Motor neuron (in vitro differentiated cells): ENCODE measurements around the gene SLC16A4. TPM values are rescaled to one million over a fixed set of nuclear protein-coding genes. Genes with fewer than 3 reads are reported as not detected.

Source experiments
- ATAC-seq, 8 experiments: fragments of 200-7000 bp; cut with Tn5 transposase; replicated peaks in 6 of 8; 2 replicates each; pipeline ENCODE4 v1.8.0; 2021; ENCODE audit warnings: mild to moderate bottlenecking in 8 of 8, moderate library complexity in 8 of 8
- H3K27ac ChIP-seq, 2 donors: fragments of 250-450 bp; sonication (Bioruptor Pico); 2 replicates each; pipeline ENCODE4 v1.9.0; 2021; ENCODE audit warnings: antibody characterized with exemption in 2 of 2, mild to moderate bottlenecking in 2 of 2, moderate library complexity in 1 of 2
- H3K4me1 ChIP-seq, 2 donors: fragments of 250-450 bp; sonication (Bioruptor Pico); replicated peaks in 1 of 2; 2 replicates each; pipeline ENCODE4 v1.6.1; 2021; ENCODE audit warnings: antibody characterized with exemption in 2 of 2, mild to moderate bottlenecking in 2 of 2, moderate library complexity in 1 of 2
- H3K4me3 ChIP-seq, 5 donors: fragments of 250-450 bp; sonication (Bioruptor Pico); 2 replicates each; pipeline ENCODE4 v1.9.0; 2021; ENCODE audit warnings: antibody characterized with exemption in 5 of 5, mild to moderate bottlenecking in 5 of 5, moderate library complexity in 4 of 5
- WGBS, 10 experiments: fragments of 450-650 bp; shearing (Covaris generic); methylation state at CpG; one replicate each; pipeline ENCODE4 v1.0.0; 2022; 5-methylcytosine and 5-hydroxymethylcytosine counted together
- in situ Hi-C, 9 experiments: fragments of 400-800 bp; cut with MboI; loops; one replicate each; pipeline ENCODE4 v1.15.0; 2021; ENCODE audit warnings: low sequenced_read_pairs in 9 of 9, low pct_unique_long_range_greater_than_20kb in 2 of 9; ENCODE audit not compliant: unreplicated experiment in 9 of 9
- total RNA-seq, 8 experiments: library from RNA; unstranded; fragments of 300-600 nt; gene quantifications; 2 replicates each; pipeline versions ENCODE4 v1.2.3 to v1.2.4, GENCODE V29; 2022

The SLC16A4 gene
- total RNA-seq, 8 experiments from 2014 or later: 1.4 to 97.1 (median 3.3) TPM

GRCh38 chr1:110335265-110335664 is 55.6 kb downstream of the SLC16A4 start:
- peaks cover 2 to 5% of the 10 kb centered on the region in 2 donors for H3K4me1 ChIP-seq
- no peak overlapping the region for H3K27ac ChIP-seq
- WGBS, 10 experiments: no CpG with 5 or more reads among the region's 1 CpG
- no peak for ATAC-seq
- no peak overlapping the region for H3K4me3 ChIP-seq
- in situ Hi-C loops: loop anchor here in 1 of 9 experiments (25.0 kb wide), 1 partner anchor 298 kb away; the partner anchor contains the start of gene STRIP1

- Histone ChIP-seq H3K4me1 (no peaks in the 10 kb centered on the region), H3K27ac (no peak overlapping the region), H3K4me3 (no peak overlapping the region)
- in situ Hi-C loops: loop anchor here in 1 of 9 experiments (25.0 kb wide), 1 partner anchor 291 kb away; the partner anchor contains the start of gene STRIP1
- 60 to 100% (median 92%) methylated on average over 2 to 3 of the region's 3 CpGs; no CpG with 5 or more reads in 3 of the 10 experiments for WGBS, 10 experiments
- ATAC-seq: no peak
Measured at GRCh38 chr1:110328700-110329099, 62.1 kb downstream of the SLC16A4 start.

- H3K4me1 ChIP-seq: no peaks in the 10 kb centered on the region
- H3K4me3 ChIP-seq: no peak overlapping the region
- in situ Hi-C loops: loop anchor here in 1 of 9 experiments (25.0 kb wide), 1 partner anchor 291 kb away; the partner anchor contains the start of gene STRIP1
- H3K27ac ChIP-seq: no peak overlapping the region
- ATAC-seq: no peak
Measured at GRCh38 chr1:110328274-110328673, 62.6 kb downstream of the SLC16A4 start.

- no peak for ATAC-seq
- in situ Hi-C loops: loop anchor here in 1 of 9 experiments (25.0 kb wide), 1 partner anchor 290 kb away; the partner anchor contains the start of gene STRIP1
- WGBS, 10 experiments: 0 to 86% (median 42%) methylated on average over 1 of the region's 1 CpG; no CpG with 5 or more reads in 4 of the 10 experiments
- Histone ChIP-seq H3K27ac (no peak overlapping the region), H3K4me3 (no peak overlapping the region), H3K4me1 (no peaks in the 10 kb centered on the region)
Measured at GRCh38 chr1:110326826-110327225, 64.0 kb downstream of the SLC16A4 start.

GRCh38 chr1:110324667-110325066 is 66.2 kb downstream of the SLC16A4 start:
- ATAC-seq: no peak
- in situ Hi-C loops: loop anchor here in 2 of 9 experiments (25.0 kb wide), 2 partner anchors 112 to 287 kb away; partner anchors contain the start of genes KCNC4 (in 1 of the 2) and STRIP1 (in 1 of the 2)
- 33 to 100% (median 91%) methylated on average over 1 of the region's 1 CpG for WGBS, 10 experiments
- H3K4me1 ChIP-seq: no peaks in the 10 kb centered on the region
- no peak overlapping the region for H3K27ac ChIP-seq
- no peak overlapping the region for H3K4me3 ChIP-seq

DNA sequence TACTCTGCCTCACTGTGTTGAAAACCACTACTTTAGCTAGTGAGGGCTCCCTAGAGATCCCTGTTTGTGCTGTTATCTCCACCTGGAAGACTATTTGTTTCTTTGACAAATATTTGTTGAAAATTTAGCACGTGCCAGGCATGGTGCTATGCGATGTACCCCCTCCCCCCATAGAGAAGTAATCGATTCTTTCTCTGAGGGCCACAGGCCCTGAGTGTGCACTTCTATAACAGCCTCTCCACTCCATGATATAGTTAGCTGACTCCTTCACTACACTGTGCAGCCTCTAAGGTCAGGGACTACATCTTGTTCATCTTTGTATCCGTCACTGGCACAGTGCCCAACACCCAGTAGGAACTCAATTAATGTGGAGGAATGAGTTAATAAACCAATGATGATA is 69.0 kb downstream of the SLC16A4 start:
- no peak for ATAC-seq
- in situ Hi-C loops: loop anchor here in 1 of 9 experiments (25.0 kb wide), 1 partner anchor 110 kb away; the partner anchor contains the start of gene KCNC4
- 10 to 97% (median 82%) methylated on average over 1 to 4 of the region's 4 CpGs for WGBS, 10 experiments
- no peak overlapping the region for H3K27ac ChIP-seq
- no peaks in the 10 kb centered on the region for H3K4me1 ChIP-seq
- H3K4me3 ChIP-seq: no peak overlapping the region

DNA sequence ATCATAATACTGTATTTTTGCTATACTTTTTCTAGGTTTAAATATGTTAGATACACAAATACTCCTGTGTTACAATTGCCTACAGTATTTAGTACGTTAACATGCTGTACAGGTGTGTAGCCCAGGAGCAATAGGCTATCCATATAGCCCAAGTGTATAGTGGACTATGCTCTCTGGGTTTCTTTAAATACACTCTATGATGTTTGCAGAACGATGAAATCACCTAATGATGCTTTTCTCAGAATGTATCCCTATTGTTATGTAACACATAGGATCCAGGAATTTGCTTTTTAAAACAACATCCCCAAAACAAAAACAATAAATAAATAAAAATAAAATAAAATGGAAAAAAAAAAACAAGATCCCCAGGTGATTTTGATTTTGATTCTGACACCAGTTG is 69.8 kb downstream of the SLC16A4 start:
- Histone ChIP-seq H3K27ac (no peak overlapping the region), H3K4me3 (no peak overlapping the region), H3K4me1 (no peaks in the 10 kb centered on the region)
- WGBS, 10 experiments: 6 to 100% (median 78%) methylated on average over 1 to 2 of the region's 2 CpGs; no CpG with 5 or more reads in 3 of the 10 experiments
- ATAC-seq: no peak
- in situ Hi-C loops: loop anchor here in 1 of 9 experiments (25.0 kb wide), 1 partner anchor 109 kb away; the partner anchor contains the start of gene KCNC4

GRCh38 chr1:110320168-110320518 is 70.7 kb downstream of the SLC16A4 start:
- ATAC-seq: no peak
- in situ Hi-C loops: loop anchor here in 1 of 9 experiments (25.0 kb wide), 1 partner anchor 108 kb away; the partner anchor contains the start of gene KCNC4
- 67 to 92% (median 80%) methylated on average over 1 of the region's 1 CpG; no CpG with 5 or more reads in 7 of the 10 experiments for WGBS, 10 experiments

GRCh38 chr1:110319332-110320167 is 71.3 kb downstream of the SLC16A4 start:
- 0 to 80% (median 50%) methylated on average over 1 to 4 of the region's 4 CpGs for WGBS, 10 experiments
- no peak for ATAC-seq
- in situ Hi-C loops: loop anchor here in 5 of 9 experiments (10.0 to 25.0 kb wide), 3 partner anchors 107 to 135 kb away; partner anchors contain the start of genes KCNC4 (in 1 of the 5) and PROK1 (in 1 of the 5)
- Histone ChIP-seq H3K4me3 (no peak overlapping the region), H3K27ac (no peak overlapping the region), H3K4me1 (no peaks in the 10 kb centered on the region)

More at GRCh38 chr1:110320168-110320518, 70.7 kb downstream of the SLC16A4 start:
- Histone ChIP-seq H3K4me1 (no peaks in the 10 kb centered on the region), H3K4me3 (no peak overlapping the region), H3K27ac (no peak overlapping the region)

- Histone ChIP-seq H3K4me1 (no peaks in the 10 kb centered on the region), H3K4me3 (no peak overlapping the region), H3K27ac (no peak overlapping the region)
- no peak for ATAC-seq
- in situ Hi-C loops: loop anchor here in 5 of 9 experiments (10.0 to 25.0 kb wide), 3 partner anchors 106 to 137 kb away; partner anchors contain the start of genes KCNC4 (in 1 of the 5) and PROK1 (in 1 of the 5)
- WGBS, 10 experiments: 11 to 88% (median 65%) methylated on average over 1 to 4 of the region's 4 CpGs; no CpG with 5 or more reads in 2 of the 10 experiments
Measured at GRCh38 chr1:110318046-110318445, 72.8 kb downstream of the SLC16A4 start.

DNA sequence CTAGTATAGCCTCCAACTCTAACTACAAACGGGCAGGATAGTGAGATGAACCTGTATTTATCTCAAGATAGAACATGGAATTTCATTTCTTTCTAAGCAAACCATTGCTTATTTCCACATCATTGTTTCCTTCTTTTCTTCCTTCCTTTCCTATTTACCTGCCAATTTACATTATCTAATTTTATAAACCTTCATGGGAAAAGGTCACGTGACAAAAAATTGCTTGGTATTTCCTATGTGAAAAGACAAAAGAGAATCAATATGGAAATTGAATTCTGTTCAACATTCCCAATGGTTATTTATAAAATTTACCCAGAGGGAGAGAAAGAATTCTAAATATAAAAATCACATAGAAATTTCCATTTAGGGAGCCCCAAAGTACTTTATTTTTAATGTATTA is 74.1 kb downstream of the SLC16A4 start:
- Histone ChIP-seq H3K4me1 (peaks cover 0 to 2% of the 10 kb centered on the region in 2 donors), H3K27ac (no peak overlapping the region), H3K4me3 (no peak overlapping the region)
- 33 to 100% (median 81%) methylated on average over 1 to 2 of the region's 2 CpGs for WGBS, 10 experiments
- ATAC-seq: no peak
- in situ Hi-C loops: loop anchor here in 5 of 9 experiments (10.0 to 25.0 kb wide), 3 partner anchors 104 to 138 kb away; partner anchors contain the start of genes KCNC4 (in 1 of the 5) and PROK1 (in 1 of the 5)
